HEK293 (cell line): ENCODE data around the gene FAM83D.

ENCODE experiments used
- CTCF ChIA-PET: fragments of 350-600 bp; formaldehyde crosslinking; extraction: SDS; loops from one replicate; lab custom pipeline; 2021; ENCODE audit warnings: antibody characterized with exemption; lab: Yijun Ruan, JAX
- POLR2A ChIA-PET: fragments of 300-600 bp; formaldehyde crosslinking; extraction: SDS; loops from one replicate; lab custom pipeline; 2020; ENCODE audit warnings: antibody characterized with exemption, inconsistent platforms; lab: Yijun Ruan, JAX
- H3K27ac ChIP-seq: fragments of 200-500 bp; sonication (Bioruptor generic); 2 replicates; pipeline ENCODE4 v1.5.1; 2014; ENCODE audit warnings: low read depth, low read length, control low read depth, inconsistent platforms; ENCODE audit errors: extremely low read depth
- H3K36me3 ChIP-seq, 2 experiments: fragments of 200-500 bp in 1 of 2; sonication (Bioruptor generic) in 1 of 2; 1 replicate in 1 of 2; 2 replicates in 1 of 2; pipeline ENCODE4 v1.5.1; 2014 to 2017; ENCODE audit warnings: inconsistent platforms in 2 of 2, low read length in 2 of 2; ENCODE audit not compliant: control insufficient read depth in 2 of 2, insufficient read depth in 1 of 2
- H3K4me1 ChIP-seq: fragments of 200-500 bp; sonication (Bioruptor generic); 2 replicates; pipeline ENCODE4 v1.5.1; 2014; ENCODE audit warnings: mild to moderate bottlenecking, low read length, inconsistent platforms; ENCODE audit not compliant: control insufficient read depth, insufficient read depth
- H3K4me3 ChIP-seq: 2 replicates; pipeline ENCODE4 v1.5.1; 2011; ENCODE audit warnings: low read depth, mild to moderate bottlenecking, control low read depth, low read length, moderate library complexity
- H3K9me3 ChIP-seq: fragments of 200-500 bp; sonication (Bioruptor generic); 2 replicates; pipeline ENCODE4 v1.5.1; 2014; ENCODE audit warnings: low read depth, low read length, inconsistent platforms; ENCODE audit not compliant: control insufficient read depth, insufficient read depth
- GLIS2 ChIP-seq: fragments of 450-650 bp; formaldehyde crosslinking; IDR thresholded peaks from 2 replicates; pipeline ENCODE4 v1.5.1; 2016; ENCODE audit warnings: missing biosample characterization, missing genetic modification characterization
- KLF10 ChIP-seq: fragments of 450-650 bp; IDR thresholded peaks from 2 replicates; pipeline ENCODE4 v1.5.1; 2018; ENCODE audit warnings: missing biosample characterization, mild to moderate bottlenecking, missing genetic modification characterization
- TCF7L2 ChIP-seq: IDR thresholded peaks from 2 replicates; pipeline ENCODE4 v1.6.1; 2011; ENCODE audit warnings: low read depth, mild to moderate bottlenecking, inconsistent platforms, low read length, moderate library complexity, borderline replicate concordance
- TRIM28 ChIP-seq: IDR thresholded peaks from 2 replicates; pipeline ENCODE4 v1.6.1; 2011; ENCODE audit warnings: low read length, control low read depth, borderline replicate concordance
- ZBTB1 ChIP-seq: fragments of 450-650 bp; formaldehyde crosslinking; IDR thresholded peaks from 2 replicates; pipeline ENCODE4 v1.5.1; 2016; ENCODE audit warnings: missing biosample characterization, missing genetic modification characterization
- ZBTB48 ChIP-seq: fragments of 450-650 bp; formaldehyde crosslinking; IDR thresholded peaks from 2 replicates; pipeline ENCODE4 v1.5.1; 2016; ENCODE audit warnings: missing biosample characterization, missing genetic modification characterization
- ZBTB7A ChIP-seq: fragments of 450-650 bp; formaldehyde crosslinking; IDR thresholded peaks from 2 replicates; pipeline ENCODE4 v1.5.1; 2016; ENCODE audit warnings: low read depth, missing biosample characterization, missing genetic modification characterization
- ZNF10 ChIP-seq: fragments of 450-650 bp; formaldehyde crosslinking; IDR thresholded peaks from 2 replicates; pipeline ENCODE4 v1.5.1; 2017; ENCODE audit warnings: missing biosample characterization, missing genetic modification characterization
- ZNF146 ChIP-seq: fragments of 450-650 bp; formaldehyde crosslinking; IDR thresholded peaks from 2 replicates; pipeline ENCODE4 v1.5.1; 2016; ENCODE audit warnings: missing biosample characterization, missing genetic modification characterization
- ZNF157 ChIP-seq: fragments of 450-650 bp; formaldehyde crosslinking; IDR thresholded peaks from 2 replicates; pipeline ENCODE4 v1.5.1; 2016; ENCODE audit warnings: missing biosample characterization, missing genetic modification characterization
- ZNF211 ChIP-seq: fragments of 450-650 bp; formaldehyde crosslinking; IDR thresholded peaks from 2 replicates; pipeline ENCODE4 v1.5.1; 2016; ENCODE audit warnings: low read depth, missing biosample characterization, missing genetic modification characterization
- ZNF221 ChIP-seq: fragments of 450-650 bp; formaldehyde crosslinking; IDR thresholded peaks from 2 replicates; pipeline ENCODE4 v1.5.1; 2017; ENCODE audit warnings: missing biosample characterization, missing genetic modification characterization, borderline replicate concordance
- ZNF37A ChIP-seq: fragments of 450-650 bp; IDR thresholded peaks from 2 replicates; pipeline ENCODE4 v1.5.1; 2018; ENCODE audit warnings: missing biosample characterization, missing genetic modification characterization
- ZNF391 ChIP-seq: fragments of 450-650 bp; formaldehyde crosslinking; IDR thresholded peaks from 2 replicates; pipeline ENCODE4 v1.5.1; 2016; ENCODE audit warnings: low read depth, missing biosample characterization, missing genetic modification characterization, borderline replicate concordance
- ZNF416 ChIP-seq: fragments of 450-650 bp; formaldehyde crosslinking; IDR thresholded peaks from 2 replicates; pipeline ENCODE4 v1.5.1; 2016; ENCODE audit warnings: missing biosample characterization, missing genetic modification characterization
- ZNF423 ChIP-seq: fragments of 450-650 bp; formaldehyde crosslinking; IDR thresholded peaks from 2 replicates; pipeline ENCODE4 v1.5.1; 2016; ENCODE audit warnings: missing biosample characterization, missing genetic modification characterization
- ZNF521 ChIP-seq: fragments of 450-650 bp; formaldehyde crosslinking; IDR thresholded peaks from 2 replicates; pipeline ENCODE4 v1.5.1; 2017; ENCODE audit warnings: missing biosample characterization, mild to moderate bottlenecking, missing genetic modification characterization
- ZNF544 ChIP-seq: fragments of 450-650 bp; formaldehyde crosslinking; IDR thresholded peaks from 2 replicates; pipeline ENCODE4 v1.5.0; 2017; ENCODE audit warnings: missing biosample characterization, missing genetic modification characterization
- ZNF561 ChIP-seq: fragments of 450-650 bp; IDR thresholded peaks from 2 replicates; pipeline ENCODE4 v1.5.1; 2018; ENCODE audit warnings: missing biosample characterization, missing genetic modification characterization, borderline replicate concordance
- ZNF621 ChIP-seq: fragments of 450-650 bp; formaldehyde crosslinking; IDR thresholded peaks from 2 replicates; pipeline ENCODE4 v1.5.1; 2017; ENCODE audit warnings: missing biosample characterization, missing genetic modification characterization
- ZNF792 ChIP-seq: fragments of 450-650 bp; formaldehyde crosslinking; IDR thresholded peaks from 2 replicates; pipeline ENCODE4 v1.5.1; 2016; ENCODE audit warnings: missing biosample characterization, missing genetic modification characterization
- ZNF843 ChIP-seq: fragments of 450-650 bp; formaldehyde crosslinking; IDR thresholded peaks from 2 replicates; pipeline ENCODE4 v1.5.1; 2016; ENCODE audit warnings: missing biosample characterization, missing genetic modification characterization
- ZSCAN23 ChIP-seq: fragments of 450-650 bp; formaldehyde crosslinking; IDR thresholded peaks from 2 replicates; pipeline ENCODE4 v1.5.1; 2016; ENCODE audit warnings: missing biosample characterization, missing genetic modification characterization
- ZSCAN30 ChIP-seq: fragments of 450-650 bp; IDR thresholded peaks from 2 replicates; pipeline ENCODE4 v1.5.1; 2018; ENCODE audit warnings: missing biosample characterization, mild to moderate bottlenecking, missing genetic modification characterization, moderate library complexity
- TF ChIP-seq, protein P1 (sequence below): fragments of 450-650 bp; formaldehyde crosslinking; IDR thresholded peaks from 2 replicates; pipeline ENCODE4 v1.5.1; 2016; ENCODE audit warnings: missing biosample characterization, missing genetic modification characterization
- TF ChIP-seq, protein P2 (sequence below): fragments of 450-650 bp; formaldehyde crosslinking; IDR thresholded peaks from 2 replicates; pipeline ENCODE4 v1.5.1; 2016; ENCODE audit warnings: missing biosample characterization, missing genetic modification characterization

FAM83D gene

DNA sequence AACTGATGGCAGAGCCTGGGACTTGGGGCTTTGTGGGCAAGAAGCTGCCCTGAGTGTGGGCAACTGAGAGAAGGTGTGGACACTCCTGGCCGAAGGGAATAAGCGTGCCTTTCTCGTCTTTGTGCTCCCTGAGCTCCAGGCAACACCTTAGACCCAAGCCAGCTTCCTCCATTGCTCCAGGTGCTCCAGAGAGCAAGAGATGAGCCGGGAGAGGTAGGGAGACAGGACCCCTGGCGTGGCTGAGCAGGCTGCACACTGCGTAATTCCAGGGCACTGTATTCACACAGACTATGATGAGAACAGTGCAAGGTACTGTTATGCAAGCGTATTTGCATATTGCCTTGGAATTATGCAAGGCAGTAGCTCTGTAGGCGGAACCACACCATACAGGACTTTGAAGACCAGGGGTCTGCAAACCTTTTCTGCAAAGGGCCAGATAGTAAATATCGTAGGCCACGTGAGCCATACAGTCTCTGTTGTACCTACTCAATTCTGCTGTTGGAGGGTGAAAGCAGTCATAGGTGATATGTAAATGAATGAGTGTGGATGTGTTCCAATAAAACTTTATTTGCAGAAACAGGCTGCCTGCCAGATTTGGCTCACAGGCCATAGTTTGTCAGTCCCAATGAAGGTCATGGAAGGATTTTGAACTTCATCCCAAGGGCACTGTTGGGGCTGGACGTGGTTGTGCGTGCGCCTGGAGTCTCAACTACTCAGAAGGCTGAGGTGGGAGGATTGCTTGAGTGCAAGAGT, 42.1 kb upstream of the FAM83D start:
- TF ChIP-seq ZSCAN23 (tag by site-specific recombination) (no peak), ZBTB1 (no peak), ZNF37A (tag by site-specific recombination) (no peak), ZNF621 (tag by site-specific recombination) (no peak), ZNF391 (no peak), ZSCAN30 (no peak), TRIM28 (no peak), ZNF843 (tag by site-specific recombination) (no peak), ZNF561 (tag by site-specific recombination) (no peak), ZNF157 (tag by site-specific recombination) (no peak), ZNF416 (no peak), ZNF10 (tag by site-specific recombination) (no peak), KLF10 (tag by site-specific recombination) (no peak), ZBTB7A (tag by site-specific recombination) (no peak), ZNF221 (no peak), ZNF521 (tag by site-specific recombination) (no peak), ZNF544 (tag by site-specific recombination) (no peak), ZNF423 (no peak)
- TF ChIP-seq, protein P1, sequence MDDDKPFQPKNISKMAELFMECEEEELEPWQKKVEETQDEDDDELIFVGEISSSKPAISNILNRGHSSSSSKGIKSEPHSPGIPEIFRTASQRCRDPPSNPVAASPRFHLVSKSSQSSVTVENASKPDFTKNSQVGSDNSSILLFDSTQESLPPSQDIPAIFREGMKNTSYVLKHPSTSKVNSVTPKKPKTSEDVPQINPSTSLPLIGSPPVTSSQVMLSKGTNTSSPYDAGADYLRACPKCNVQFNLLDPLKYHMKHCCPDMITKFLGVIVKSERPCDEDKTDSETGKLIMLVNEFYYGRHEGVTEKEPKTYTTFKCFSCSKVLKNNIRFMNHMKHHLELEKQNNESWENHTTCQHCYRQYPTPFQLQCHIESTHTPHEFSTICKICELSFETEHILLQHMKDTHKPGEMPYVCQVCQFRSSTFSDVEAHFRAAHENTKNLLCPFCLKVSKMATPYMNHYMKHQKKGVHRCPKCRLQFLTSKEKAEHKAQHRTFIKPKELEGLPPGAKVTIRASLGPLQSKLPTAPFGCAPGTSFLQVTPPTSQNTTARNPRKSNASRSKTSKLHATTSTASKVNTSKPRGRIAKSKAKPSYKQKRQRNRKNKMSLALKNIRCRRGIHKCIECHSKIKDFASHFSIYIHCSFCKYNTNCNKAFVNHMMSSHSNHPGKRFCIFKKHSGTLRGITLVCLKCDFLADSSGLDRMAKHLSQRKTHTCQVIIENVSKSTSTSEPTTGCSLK (tag by site-specific recombination) = no peak
- TF ChIP-seq, protein P2, sequence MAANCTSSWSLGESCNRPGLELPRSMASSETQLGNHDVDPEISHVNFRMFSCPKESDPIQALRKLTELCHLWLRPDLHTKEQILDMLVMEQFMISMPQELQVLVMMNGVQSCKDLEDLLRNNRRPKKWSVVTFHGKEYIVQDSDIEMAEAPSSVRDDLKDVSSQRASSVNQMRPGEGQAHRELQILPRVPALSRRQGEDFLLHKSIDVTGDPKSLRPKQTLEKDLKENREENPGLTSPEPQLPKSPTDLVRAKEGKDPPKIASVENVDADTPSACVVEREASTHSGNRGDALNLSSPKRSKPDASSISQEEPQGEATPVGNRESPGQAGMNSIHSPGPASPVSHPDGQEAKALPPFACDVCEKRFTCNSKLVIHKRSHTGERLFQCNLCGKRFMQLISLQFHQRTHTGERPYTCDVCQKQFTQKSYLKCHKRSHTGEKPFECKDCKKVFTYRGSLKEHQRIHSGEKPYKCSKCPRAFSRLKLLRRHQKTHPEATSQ (tag by site-specific recombination) = no peak
- TF ChIP-seq, all 188 proteins: peak for 0
- no peaks in the 10 kb centered on the region for H3K36me3 ChIP-seq
- ChIA-PET POLR2A (no interaction called here), CTCF (interaction anchor here (0.6 to 2.6 kb wide), 6 partner anchors 9 to 165 kb away, joined by 3 to 22 read pairs (median 6); no protein-coding TSS in a partner anchor)
- no peak overlapping the region for H3K27ac ChIP-seq
- no peaks in the 10 kb centered on the region for H3K9me3 ChIP-seq
- H3K4me3 ChIP-seq = no peak overlapping the region
- no peaks in the 10 kb centered on the region for H3K4me1 ChIP-seq

DNA sequence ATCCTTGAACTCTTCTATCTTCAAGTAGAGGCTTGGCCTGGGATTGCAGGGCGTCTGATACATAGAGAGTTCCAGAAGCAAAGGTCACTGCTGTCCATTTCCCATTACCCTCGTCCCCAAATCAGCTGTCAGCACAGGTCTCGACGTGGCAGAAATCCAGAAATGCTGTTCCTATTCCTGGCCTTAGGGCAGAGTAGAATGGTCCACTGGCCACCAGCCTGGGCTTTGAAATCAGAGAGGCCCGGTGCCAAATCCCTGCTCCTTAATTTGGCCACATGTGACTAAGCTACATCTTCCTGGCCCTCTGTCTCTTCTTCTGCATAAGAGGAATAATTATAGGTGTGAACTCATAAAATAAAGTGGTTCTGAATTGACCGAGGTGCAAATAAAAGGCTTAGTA, 40.9 kb upstream of the FAM83D start:
- Histone ChIP-seq H3K4me1 (no peaks in the 10 kb centered on the region), H3K9me3 (no peaks in the 10 kb centered on the region), H3K4me3 (no peak overlapping the region), H3K27ac (no peak overlapping the region), H3K36me3 (no peaks in the 10 kb centered on the region)
- ChIA-PET POLR2A (interaction anchor here (0.5 kb wide), 1 partner anchor 12 kb away, joined by 4 read pairs; no protein-coding TSS in a partner anchor), CTCF (interaction anchor here (0.5 to 1.1 kb wide), 2 partner anchors 9 to 24 kb away, joined by 3 to 4 read pairs; no protein-coding TSS in a partner anchor)
- TF ChIP-seq ZBTB48 (tag by site-specific recombination) = no peak
- no peak for TF ChIP-seq ZBTB7A (tag by site-specific recombination)
- no peak for TF ChIP-seq TCF7L2
- no peak for TF ChIP-seq ZBTB1
- TF ChIP-seq ZNF146 (tag by site-specific recombination) = no peak
- no peak for TF ChIP-seq ZNF792
- TF ChIP-seq GLIS2 (tag by site-specific recombination) = no peak
- no peak for TF ChIP-seq ZNF211 (tag by site-specific recombination)
